Breast epithelium (tissue), 3 donors: ENCODE measurements around the gene TMCC1.

ENCODE experiments used
- CTCF ChIP-seq, 3 donors: fragments of 450-650 bp; IDR thresholded peaks; one replicate each; pipeline ENCODE4 v1.5.1; 2016 to 2017; ENCODE audit warnings: antibody characterized with exemption in 3 of 3, mild to moderate bottlenecking in 3 of 3, moderate library complexity in 3 of 3
- POLR2A ChIP-seq: fragments of 450-650 bp; IDR thresholded peaks from one replicate; pipeline ENCODE4 v1.6.1; 2016; ENCODE audit warnings: antibody characterized with exemption, mild to moderate bottlenecking, moderate library complexity

- TF ChIP-seq CTCF (IDR thresholded peaks at IDR 0.05) (no peak), POLR2A (no peak)
Measured at GRCh38 chr3:129794311-129795185, 99.0 kb downstream of the TMCC1 start.
